Hematopoietic multipotent progenitor cell treated with erythropoietin and hydrocortisone succinate and interleukin-3 and kit ligand, for 8 days (in vitro differentiated cells): ENCODE results near the gene RPL39L.
"Not testable (repeated sequence)": the region's sequence is repeated elsewhere in the genome, so short reads cannot be mapped to it uniquely, and the experiment has no call there.

Experiments used
- DNase-seq: peaks from one replicate; pipeline ENCODE4 v3.0.0-alpha.2; 2015

The RPL39L gene

GRCh38 chr3:187136337-187136736 is 3.0 kb downstream of the RPL39L start:
- DNase-seq = peak; percentile 60

GRCh38 chr3:187135172-187135690 is 4.1 kb downstream of the RPL39L start:
- DNase-seq = not testable (repeated sequence)

- DNase-seq = not testable (repeated sequence)
Observed at GRCh38 chr3:187133181-187133580, 6.1 kb downstream of the RPL39L start.

- no peak for DNase-seq
Observed at GRCh38 chr3:187132666-187133065, 6.6 kb downstream of the RPL39L start.

GRCh38 chr3:187131981-187132380 is 7.3 kb downstream of the RPL39L start:
- no peak for DNase-seq

- DNase-seq = peak; percentile 78
Observed at GRCh38 chr3:187130346-187131066, 8.8 kb downstream of the RPL39L start.

- DNase-seq = no peak
Observed at GRCh38 chr3:187125319-187126031, 13.8 kb downstream of the RPL39L start.

- no peak for DNase-seq
Observed at GRCh38 chr3:187122261-187122660, 17.0 kb downstream of the RPL39L start.

GRCh38 chr3:187120326-187120725 is 19.0 kb downstream of the RPL39L start:
- no peak for DNase-seq

GRCh38 chr3:187114511-187114910 is 24.8 kb downstream of the RPL39L start:
- no peak for DNase-seq

GRCh38 chr3:187112934-187113793 is 26.1 kb downstream of the RPL39L start:
- DNase-seq = peak; percentile 58

- no peak for DNase-seq
Observed at GRCh38 chr3:187110156-187110555, 29.1 kb downstream of the RPL39L start.

- no peak for DNase-seq
Observed at GRCh38 chr3:187107989-187108388, 31.3 kb downstream of the RPL39L start.

GRCh38 chr3:187105700-187106099 is 33.6 kb downstream of the RPL39L start:
- no peak for DNase-seq

GRCh38 chr3:187104933-187105332 is 34.4 kb downstream of the RPL39L start:
- no peak for DNase-seq

GRCh38 chr3:187104342-187104741 is 35.0 kb downstream of the RPL39L start:
- no peak for DNase-seq

- DNase-seq = no peak
Observed at GRCh38 chr3:187103251-187103650, 36.0 kb downstream of the RPL39L start.

- DNase-seq = no peak
Observed at GRCh38 chr3:187102073-187102634, 37.1 kb downstream of the RPL39L start.

GRCh38 chr3:187101184-187102072 is 37.9 kb downstream of the RPL39L start:
- DNase-seq = peak; percentile 86

- DNase-seq = peak; percentile 49
Observed at GRCh38 chr3:187098923-187099512, 40.3 kb downstream of the RPL39L start.

GRCh38 chr3:187093320-187093719 is 46.0 kb downstream of the RPL39L start:
- DNase-seq = no peak
